MM.1S (cell line): ENCODE data around the gene ASXL1.

ENCODE experiments used
- DNase-seq: peaks from one replicate; pipeline ENCODE4 v3.0.0-alpha.2; 2015
- H2AFZ ChIP-seq: fragments of 300-600 bp; sonication (generic); 2 replicates; pipeline ENCODE4 v1.6.0; 2016; ENCODE audit warnings: antibody characterized with exemption, low read length
- H3F3A ChIP-seq: fragments of 300-600 bp; sonication (generic); 2 replicates; pipeline ENCODE4 v1.6.1; 2016; ENCODE audit warnings: mild to moderate bottlenecking, antibody characterized with exemption, low read length, moderate library complexity, mixed read lengths; ENCODE audit not compliant: insufficient read depth
- H3K27ac ChIP-seq: fragments of 300-600 bp; sonication (generic); 2 replicates; pipeline ENCODE4 v1.5.1; 2016; ENCODE audit warnings: mild to moderate bottlenecking, low read length
- H3K27me3 ChIP-seq: fragments of 300-600 bp; sonication (generic); replicated peaks from 2 replicates; pipeline ENCODE4 v1.6.0; 2016; ENCODE audit warnings: low read length; ENCODE audit not compliant: insufficient read depth
- H3K36me3 ChIP-seq: fragments of 300-600 bp; sonication (generic); replicated peaks from 2 replicates; pipeline ENCODE4 v1.6.1; 2016; ENCODE audit warnings: mild to moderate bottlenecking, low read length, mixed read lengths; ENCODE audit not compliant: insufficient read depth
- H3K4me1 ChIP-seq: fragments of 300-600 bp; sonication (generic); 2 replicates; pipeline ENCODE4 v1.6.1; 2016; ENCODE audit warnings: low read length, mixed read lengths
- H3K4me2 ChIP-seq: fragments of 300-600 bp; sonication (generic); 2 replicates; pipeline ENCODE4 v1.6.0; 2016; ENCODE audit warnings: low read depth, low read length
- H3K4me3 ChIP-seq: fragments of 300-600 bp; sonication (generic); 2 replicates; pipeline ENCODE4 v1.5.1; 2016; ENCODE audit warnings: low read length, mixed read lengths
- H3K79me2 ChIP-seq: fragments of 300-600 bp; sonication (generic); 2 replicates; pipeline ENCODE4 v1.6.1; 2016; ENCODE audit warnings: mixed run types, low read length, mixed read lengths
- H3K9ac ChIP-seq: fragments of 300-600 bp; sonication (generic); 2 replicates; pipeline ENCODE4 v1.6.1; 2016; ENCODE audit warnings: low read length, mixed read lengths
- H3K9me2 ChIP-seq: fragments of 300-600 bp; sonication (generic); replicated peaks from 2 replicates; pipeline ENCODE4 v1.6.1; 2016; ENCODE audit warnings: mild to moderate bottlenecking, low read length, mixed read lengths; ENCODE audit not compliant: insufficient read depth
- H3K9me3 ChIP-seq: fragments of 300-600 bp; sonication (generic); replicated peaks from 2 replicates; pipeline ENCODE4 v1.6.1; 2016; ENCODE audit warnings: mild to moderate bottlenecking, low read length, mixed read lengths; ENCODE audit not compliant: insufficient read depth
- H4K20me1 ChIP-seq: fragments of 300-600 bp; sonication (generic); 2 replicates; pipeline ENCODE4 v1.6.1; 2016; ENCODE audit warnings: mild to moderate bottlenecking, low read length, moderate library complexity, mixed read lengths; ENCODE audit not compliant: insufficient read depth
- EZH2 ChIP-seq: fragments of 300-600 bp; sonication (generic); optimal IDR thresholded peaks from 2 replicates; pipeline ENCODE3; 2017; ENCODE audit warnings: low read depth, mild to moderate bottlenecking, antibody characterized with exemption, low read length, mixed read lengths
- EZH2phosphoT487 ChIP-seq: fragments of 300-600 bp; sonication (generic); IDR thresholded peaks from 2 replicates; pipeline ENCODE4 v1.6.1; 2018; ENCODE audit warnings: antibody characterized with exemption, low read length
- TF ChIP-seq, protein P1 (sequence below): fragments of 300-600 bp; sonication (generic); IDR thresholded peaks from 2 replicates; pipeline ENCODE4 v1.5.1; 2016; ENCODE audit warnings: antibody characterized with exemption, low read length, mixed read lengths

Gene ASXL1

DNA sequence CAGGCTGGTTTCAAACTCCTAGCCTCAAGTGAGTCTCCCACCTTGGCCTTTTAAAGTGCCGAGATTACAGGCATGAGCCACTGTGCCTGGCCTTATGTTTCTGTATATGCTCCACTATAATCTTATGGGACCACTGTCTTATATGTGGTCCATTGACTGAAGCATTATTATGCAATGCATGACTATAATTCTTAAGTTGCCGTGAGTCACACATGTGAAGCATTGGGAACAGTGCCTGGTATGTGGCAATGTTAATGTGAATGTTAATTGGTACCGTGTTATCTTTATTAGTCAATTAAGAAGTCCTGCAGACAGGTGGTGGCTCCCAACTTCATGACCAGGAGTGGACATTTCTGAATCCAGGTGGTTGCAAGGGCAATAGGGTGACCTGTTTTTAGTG is 14.7 kb upstream of the ASXL1 start:
- no peaks in the 10 kb centered on the region for H3K9me3 ChIP-seq
- H3K4me2 ChIP-seq, result no peak overlapping the region
- TF ChIP-seq EZH2phosphoT487 (no peak), EZH2 (no peak)
- DNase-seq, result no peak
- no peaks in the 10 kb centered on the region for H3K36me3 ChIP-seq
- no peak overlapping the region for H3K27ac ChIP-seq
- no peaks in the 10 kb centered on the region for H3K79me2 ChIP-seq
- H3K4me1 ChIP-seq, result no peaks in the 10 kb centered on the region
- H3K27me3 ChIP-seq, result no peaks in the 10 kb centered on the region
- H4K20me1 ChIP-seq, result no peaks in the 10 kb centered on the region
- H3F3A ChIP-seq, result no peaks in the 10 kb centered on the region
- H3K9me2 ChIP-seq, result no peaks in the 10 kb centered on the region
- no peak overlapping the region for H3K9ac ChIP-seq
- no peak overlapping the region for H2AFZ ChIP-seq
- H3K4me3 ChIP-seq, result no peak overlapping the region

DNA sequence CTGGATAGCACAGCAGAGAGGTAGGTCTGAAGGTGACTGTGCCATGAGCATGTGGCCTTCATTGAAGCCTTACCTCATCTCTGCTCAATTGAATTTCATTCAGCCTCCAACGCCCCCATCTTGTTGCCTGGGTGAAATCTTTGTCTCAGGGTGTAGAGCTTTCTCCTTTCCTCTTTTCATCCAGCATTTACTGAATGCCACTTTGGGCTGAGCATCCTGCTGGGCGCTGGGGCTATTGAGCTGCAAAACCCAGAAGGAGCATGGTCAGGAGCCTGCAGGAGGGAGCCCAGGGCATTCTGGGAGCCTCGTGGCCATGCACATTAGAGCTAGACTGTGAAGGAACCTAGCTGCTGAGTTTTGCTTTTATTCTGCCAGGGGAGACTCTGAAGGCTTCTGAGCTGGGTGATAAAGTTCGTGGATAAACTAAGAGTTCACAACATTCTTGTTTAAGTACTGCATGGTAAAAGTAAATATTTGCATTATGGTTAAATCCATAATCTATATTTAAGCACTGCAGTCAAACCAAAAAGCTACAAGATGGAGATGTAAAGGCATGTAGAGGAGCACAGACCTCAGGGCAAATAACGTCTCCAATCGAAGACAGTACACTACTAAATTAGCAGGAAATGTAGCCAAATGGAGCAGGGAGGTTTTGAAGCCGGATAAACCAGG is 13.2 kb upstream of the ASXL1 start:
- TF ChIP-seq EZH2, result no peak
- TF ChIP-seq EZH2phosphoT487, result no peak
- TF ChIP-seq, protein P1, sequence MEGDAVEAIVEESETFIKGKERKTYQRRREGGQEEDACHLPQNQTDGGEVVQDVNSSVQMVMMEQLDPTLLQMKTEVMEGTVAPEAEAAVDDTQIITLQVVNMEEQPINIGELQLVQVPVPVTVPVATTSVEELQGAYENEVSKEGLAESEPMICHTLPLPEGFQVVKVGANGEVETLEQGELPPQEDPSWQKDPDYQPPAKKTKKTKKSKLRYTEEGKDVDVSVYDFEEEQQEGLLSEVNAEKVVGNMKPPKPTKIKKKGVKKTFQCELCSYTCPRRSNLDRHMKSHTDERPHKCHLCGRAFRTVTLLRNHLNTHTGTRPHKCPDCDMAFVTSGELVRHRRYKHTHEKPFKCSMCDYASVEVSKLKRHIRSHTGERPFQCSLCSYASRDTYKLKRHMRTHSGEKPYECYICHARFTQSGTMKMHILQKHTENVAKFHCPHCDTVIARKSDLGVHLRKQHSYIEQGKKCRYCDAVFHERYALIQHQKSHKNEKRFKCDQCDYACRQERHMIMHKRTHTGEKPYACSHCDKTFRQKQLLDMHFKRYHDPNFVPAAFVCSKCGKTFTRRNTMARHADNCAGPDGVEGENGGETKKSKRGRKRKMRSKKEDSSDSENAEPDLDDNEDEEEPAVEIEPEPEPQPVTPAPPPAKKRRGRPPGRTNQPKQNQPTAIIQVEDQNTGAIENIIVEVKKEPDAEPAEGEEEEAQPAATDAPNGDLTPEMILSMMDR, result no peak
- Histone ChIP-seq H3K4me1 (no peaks in the 10 kb centered on the region), H3K9me2 (no peaks in the 10 kb centered on the region), H3K79me2 (no peaks in the 10 kb centered on the region), H2AFZ (no peak overlapping the region), H3K27me3 (no peaks in the 10 kb centered on the region), H3K4me2 (no peak overlapping the region), H3K9ac (no peak overlapping the region), H3K4me3 (no peak overlapping the region), H3K36me3 (no peaks in the 10 kb centered on the region), H3F3A (no peaks in the 10 kb centered on the region), H3K9me3 (no peaks in the 10 kb centered on the region), H3K27ac (no peak overlapping the region), H4K20me1 (no peaks in the 10 kb centered on the region)
- DNase-seq, result no peak

DNA sequence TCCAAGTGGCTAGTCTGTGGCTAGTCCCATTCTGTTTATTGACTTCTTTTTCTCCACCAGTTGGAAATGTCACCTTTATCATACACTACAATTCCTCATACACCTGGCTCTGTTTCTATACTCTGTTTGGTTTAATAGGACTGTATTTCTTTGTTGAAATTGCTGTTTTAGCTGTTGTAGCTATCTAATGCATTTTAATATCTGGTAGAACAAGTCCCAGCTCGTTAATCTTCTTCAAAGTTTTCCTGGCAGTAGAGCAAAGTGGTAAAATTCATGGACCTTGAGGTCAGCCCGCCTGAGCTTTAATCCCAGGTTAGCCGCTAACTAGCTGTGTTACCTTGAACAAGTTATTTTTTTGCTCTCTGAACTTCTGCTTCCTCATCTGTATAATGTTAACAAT is 9.9 kb upstream of the ASXL1 start:
- Histone ChIP-seq H3K9me2 (no peaks in the 10 kb centered on the region), H3K4me3 (no peak overlapping the region), H3K4me1 (no peaks in the 10 kb centered on the region), H3K79me2 (no peaks in the 10 kb centered on the region), H3K36me3 (no peaks in the 10 kb centered on the region), H3K9ac (no peak overlapping the region), H3K27ac (no peak overlapping the region), H3K4me2 (no peak overlapping the region), H4K20me1 (no peaks in the 10 kb centered on the region), H2AFZ (no peak overlapping the region), H3F3A (no peaks in the 10 kb centered on the region), H3K27me3 (no peaks in the 10 kb centered on the region), H3K9me3 (no peaks in the 10 kb centered on the region)
- TF ChIP-seq, protein P1, result no peak
- TF ChIP-seq EZH2phosphoT487, result no peak
- no peak for TF ChIP-seq EZH2
- DNase-seq, result no peak

DNA sequence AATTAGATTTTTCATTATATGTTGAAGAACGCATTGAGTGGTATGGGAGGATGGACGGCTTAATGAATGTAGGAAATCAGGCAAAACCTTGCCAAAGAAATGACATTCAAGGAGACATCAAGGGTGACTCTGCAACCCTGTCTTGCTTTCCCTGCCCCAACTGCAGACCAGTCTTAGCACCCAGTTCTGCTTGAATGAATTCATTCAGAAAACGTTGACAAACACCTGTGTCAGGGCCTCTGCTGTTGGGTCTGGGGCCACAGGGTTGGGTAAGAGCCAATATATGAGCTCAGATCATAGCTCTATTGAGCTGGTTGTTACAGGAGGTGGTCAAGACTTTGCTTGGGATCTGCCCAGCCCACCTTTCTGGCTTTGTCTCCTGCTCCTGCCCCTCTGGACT is 7.7 kb upstream of the ASXL1 start:
- Histone ChIP-seq H3K9me3 (no peaks in the 10 kb centered on the region), H3K4me1 (no peaks in the 10 kb centered on the region), H3K9me2 (no peaks in the 10 kb centered on the region), H3K4me2 (no peak overlapping the region), H4K20me1 (no peaks in the 10 kb centered on the region), H3K79me2 (no peaks in the 10 kb centered on the region), H3K27ac (no peak overlapping the region), H3K36me3 (no peaks in the 10 kb centered on the region), H3K27me3 (no peaks in the 10 kb centered on the region), H3F3A (no peaks in the 10 kb centered on the region), H3K4me3 (no peak overlapping the region), H3K9ac (no peak overlapping the region), H2AFZ (no peak overlapping the region)
- TF ChIP-seq EZH2phosphoT487, result no peak
- TF ChIP-seq, protein P1, result no peak
- TF ChIP-seq EZH2, result no peak
- DNase-seq, result no peak
